Measurements from ENCODE around the gene OPA3.
"Not testable (repeated sequence)": the region's sequence is repeated elsewhere in the genome, so short reads cannot be mapped to it uniquely, and the experiment has no call there.

OPA3 gene

DNA sequence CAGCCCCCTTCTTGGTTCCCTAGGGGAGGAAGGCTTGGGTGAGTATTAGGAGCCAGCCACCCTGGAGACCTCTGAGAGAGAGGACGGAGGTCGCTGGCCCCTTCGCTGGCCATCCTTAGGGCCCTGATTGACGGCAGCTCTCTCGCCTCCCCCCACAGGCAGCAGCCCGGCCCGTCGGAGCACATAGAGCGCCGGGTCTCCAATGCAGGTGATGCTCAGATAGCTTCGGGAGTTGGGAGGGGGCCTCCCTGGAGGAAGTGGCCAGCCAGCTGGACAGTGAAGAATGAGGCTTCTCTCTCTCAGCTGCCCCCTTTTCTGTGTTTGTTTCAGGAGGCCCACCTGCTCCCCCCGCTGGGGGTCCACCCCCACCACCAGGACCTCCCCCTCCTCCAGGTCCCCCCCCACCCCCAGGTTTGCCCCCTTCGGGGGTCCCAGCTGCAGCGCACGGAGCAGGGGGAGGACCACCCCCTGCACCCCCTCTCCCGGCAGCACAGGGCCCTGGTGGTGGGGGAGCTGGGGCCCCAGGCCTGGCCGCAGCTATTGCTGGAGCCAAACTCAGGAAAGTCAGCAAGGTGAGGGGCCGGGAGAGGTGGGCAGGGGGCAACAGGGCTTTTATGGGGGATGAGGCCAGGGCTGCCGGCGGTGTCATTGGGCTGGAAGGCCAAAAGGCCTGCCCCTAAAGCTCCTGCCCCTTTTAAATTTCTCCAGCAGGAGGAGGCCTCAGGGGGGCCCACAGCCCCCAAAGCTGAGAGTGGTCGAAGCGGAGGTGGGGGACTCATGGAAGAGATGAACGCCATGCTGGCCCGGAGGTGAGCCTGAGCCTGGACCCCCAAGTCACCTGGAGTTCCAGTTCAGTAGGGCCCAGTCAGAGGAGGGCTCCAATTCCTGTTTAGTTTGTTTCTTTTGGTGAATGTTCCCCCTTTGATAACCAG, 62.3 kb downstream of the OPA3 start:
- DNase-seq (ENCODE audit: low read depth in 3 of 3), result no peak

DNA sequence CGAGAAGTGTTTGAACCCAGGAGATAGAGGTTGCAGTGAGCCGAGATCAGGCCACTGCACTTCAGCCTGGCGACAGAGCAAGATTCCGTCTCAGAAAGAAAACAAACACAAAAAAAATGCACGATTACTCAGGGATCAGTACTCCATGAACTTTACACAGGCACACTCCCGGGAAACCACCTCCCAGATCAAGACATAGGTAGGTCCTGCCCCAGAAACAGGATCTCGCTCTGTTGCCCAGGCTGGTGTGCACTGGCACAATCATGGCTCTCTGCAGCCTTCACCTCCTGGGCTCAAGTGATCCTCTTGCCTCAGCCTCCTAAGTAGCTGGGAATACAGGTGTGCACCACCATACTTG, 66.2 kb downstream of the OPA3 start:
- DNase-seq (ENCODE audit: low read depth in 3 of 3), result no peak

DNA sequence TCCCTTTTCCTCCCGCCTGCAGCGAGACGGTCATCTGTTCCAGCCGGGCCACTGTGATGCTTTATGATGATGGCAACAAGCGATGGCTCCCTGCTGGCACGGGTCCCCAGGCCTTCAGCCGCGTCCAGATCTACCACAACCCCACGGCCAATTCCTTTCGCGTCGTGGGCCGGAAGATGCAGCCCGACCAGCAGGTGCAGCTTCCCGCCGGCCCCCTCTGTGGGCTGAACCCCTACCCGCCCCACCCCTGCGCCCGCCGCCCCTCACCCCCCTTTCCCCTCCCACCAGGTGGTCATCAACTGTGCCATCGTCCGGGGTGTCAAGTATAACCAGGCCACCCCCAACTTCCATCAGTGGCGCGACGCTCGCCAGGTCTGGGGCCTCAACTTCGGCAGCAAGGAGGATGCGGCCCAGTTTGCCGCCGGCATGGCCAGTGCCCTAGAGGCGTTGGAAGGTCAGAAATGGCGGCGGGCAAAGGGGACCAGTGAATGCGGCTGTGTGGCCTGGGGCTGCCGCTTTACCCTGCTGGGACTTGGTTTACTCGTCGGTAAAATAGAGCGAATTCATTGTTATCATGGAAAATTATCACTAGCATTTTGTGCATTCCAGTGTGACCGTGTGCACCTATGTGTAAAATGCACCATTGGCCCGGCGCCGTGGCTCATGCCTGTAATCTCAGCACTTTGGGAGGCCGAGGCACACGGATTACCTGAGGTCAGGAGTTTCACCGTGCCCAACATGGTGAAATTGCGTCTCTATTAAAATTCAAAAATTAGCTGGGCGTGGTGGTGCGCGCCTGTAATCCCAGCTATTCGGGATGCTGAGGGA, 66.7 kb downstream of the OPA3 start:
- no peak for DNase-seq (ENCODE audit: low read depth in 3 of 3)

DNA sequence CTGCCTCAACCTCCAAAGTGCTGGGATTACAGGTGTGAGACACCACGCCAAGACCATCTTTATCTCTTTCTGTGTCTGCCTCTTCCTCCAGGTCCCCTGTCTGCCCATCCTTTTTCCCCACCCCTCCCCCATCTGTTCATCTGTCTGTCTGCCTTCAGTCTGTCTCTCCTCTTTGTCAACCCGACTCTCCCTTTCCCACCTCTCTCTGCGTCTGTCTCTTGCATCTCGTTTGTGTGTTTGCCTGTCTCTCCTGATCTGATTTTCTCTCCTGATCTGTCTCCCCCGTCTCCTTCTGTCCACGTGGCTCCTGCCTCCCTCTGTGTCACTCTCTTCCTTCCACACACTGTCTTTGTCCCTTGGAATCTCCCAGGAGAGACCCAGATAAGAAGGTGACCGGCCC, 67.4 kb downstream of the OPA3 start:
- no peak for DNase-seq (ENCODE audit: low read depth in 3 of 3)

DNA sequence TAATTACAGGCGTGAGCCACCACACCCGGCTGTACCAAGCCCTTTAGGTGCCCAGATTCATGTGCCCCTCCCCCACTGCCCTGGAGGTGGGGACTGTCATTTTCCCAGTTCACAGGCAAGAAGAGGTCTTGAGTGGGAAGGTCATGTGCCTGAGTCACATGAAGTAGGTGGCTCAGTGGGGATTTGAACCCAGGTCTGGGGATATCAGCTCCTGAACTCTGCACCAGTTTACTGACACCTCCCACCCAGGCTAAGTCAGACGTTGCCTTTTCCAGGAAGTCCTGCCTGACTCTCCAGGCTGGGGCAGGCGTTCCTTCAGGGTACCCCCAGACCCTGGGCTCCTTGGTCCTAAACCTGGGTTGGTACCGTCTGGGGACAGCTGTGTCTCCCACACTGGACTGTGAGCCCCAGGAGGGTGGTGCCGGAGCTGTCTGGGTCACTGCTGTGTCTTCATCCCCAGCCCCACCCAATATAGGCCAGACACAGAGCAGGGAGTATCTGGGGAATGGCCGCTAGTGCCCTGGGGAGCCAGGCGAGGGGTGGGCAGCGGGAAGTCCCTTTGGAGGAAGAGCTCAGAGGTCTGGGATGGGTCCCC, 68.7 kb downstream of the OPA3 start:
- DNase-seq (ENCODE audit: low read depth in 3 of 3), result no peak

DNA sequence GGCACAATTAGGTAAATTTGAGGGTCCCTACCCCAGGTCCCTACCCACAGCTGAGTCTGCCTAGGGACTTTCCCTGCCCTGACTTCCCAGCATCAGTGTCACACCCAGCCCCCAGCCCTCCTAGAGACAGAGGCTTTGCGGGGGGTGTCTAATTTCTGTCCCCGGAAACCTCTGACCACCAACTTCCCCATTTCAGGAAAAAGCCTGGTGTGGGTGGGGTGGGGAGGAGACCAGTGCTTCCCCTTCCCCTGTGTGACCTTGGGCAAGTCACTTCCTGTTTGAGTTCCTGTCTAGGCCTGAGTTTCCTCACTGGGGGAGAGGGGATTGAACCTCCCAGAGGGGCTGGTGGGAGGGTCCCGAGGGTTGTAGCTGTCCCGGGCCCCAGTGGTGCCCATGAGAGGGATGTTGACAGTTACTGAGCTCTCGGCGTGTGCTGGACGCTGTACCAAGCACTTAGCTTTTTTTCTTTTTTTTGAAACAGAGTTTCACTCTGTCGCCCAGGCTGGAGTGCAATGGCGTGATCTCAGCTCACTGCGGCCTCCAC, 69.4 kb downstream of the OPA3 start:
- no peak for DNase-seq (ENCODE audit: low read depth in 3 of 3)

DNA sequence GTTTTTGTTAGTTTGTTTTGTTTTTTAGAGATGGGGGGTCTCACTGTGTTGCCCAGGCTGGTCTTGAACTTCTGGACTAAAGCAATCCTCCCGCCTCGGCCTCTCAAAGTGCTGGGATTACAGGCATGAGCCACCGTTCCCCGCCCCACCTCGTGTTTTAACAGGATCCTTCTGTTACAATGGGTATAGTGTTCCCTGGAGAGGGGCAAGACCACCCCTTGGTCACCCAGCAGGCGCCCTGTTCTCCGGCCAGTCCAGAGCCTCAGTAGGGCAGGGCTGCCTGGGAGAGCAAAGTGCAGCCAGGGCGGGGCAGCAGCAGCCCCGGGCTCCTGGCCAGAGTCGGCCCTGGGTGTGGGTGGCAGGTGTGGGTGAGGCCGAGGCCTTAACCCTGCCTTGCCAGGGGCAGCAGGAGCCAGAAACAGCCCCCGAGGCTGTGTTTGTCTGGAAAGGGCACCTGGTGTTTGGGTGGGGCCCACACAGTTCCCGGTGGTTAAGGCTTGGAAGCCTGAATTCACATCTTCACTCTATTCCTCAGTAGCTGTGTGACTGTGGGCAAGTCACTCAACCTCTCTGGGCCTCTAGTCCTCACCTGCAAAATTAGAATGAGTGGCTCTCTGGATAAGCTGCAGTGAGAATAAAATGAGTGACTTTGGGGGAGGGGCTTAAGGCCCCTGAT, 70.1 kb downstream of the OPA3 start:
- DNase-seq (ENCODE audit: low read depth in 3 of 3), result no peak

DNA sequence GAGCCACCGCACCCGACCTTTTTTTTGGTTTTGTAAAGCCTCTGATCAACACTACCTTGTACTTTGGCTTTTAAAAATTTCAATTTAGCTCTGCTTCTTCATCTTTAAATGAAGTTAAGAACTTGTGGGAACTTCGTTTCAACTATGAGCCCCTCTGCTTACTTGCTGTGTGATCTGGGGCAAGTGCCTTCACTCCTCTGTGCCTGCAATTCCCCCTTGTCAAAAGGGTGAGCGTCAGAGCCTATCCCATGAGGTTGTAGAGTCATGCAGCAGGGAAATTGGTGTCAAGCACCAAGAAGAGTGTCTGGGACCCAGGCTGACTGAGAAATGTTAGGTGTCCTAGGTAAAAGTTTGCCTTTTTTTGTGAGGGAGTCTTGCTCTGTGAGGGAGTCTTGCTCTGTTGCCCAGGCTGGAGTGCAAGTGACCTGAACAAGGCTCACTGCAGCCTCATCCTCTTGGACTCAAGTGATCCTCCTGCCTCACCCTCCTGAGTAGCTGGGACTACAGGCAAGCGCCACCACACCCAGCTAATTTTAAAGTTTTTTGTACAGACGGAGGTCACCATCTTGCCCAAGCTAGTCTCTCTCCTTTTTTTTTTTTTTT, 71.6 kb downstream of the OPA3 start:
- no peak for DNase-seq (ENCODE audit: low read depth in 3 of 3)

DNA sequence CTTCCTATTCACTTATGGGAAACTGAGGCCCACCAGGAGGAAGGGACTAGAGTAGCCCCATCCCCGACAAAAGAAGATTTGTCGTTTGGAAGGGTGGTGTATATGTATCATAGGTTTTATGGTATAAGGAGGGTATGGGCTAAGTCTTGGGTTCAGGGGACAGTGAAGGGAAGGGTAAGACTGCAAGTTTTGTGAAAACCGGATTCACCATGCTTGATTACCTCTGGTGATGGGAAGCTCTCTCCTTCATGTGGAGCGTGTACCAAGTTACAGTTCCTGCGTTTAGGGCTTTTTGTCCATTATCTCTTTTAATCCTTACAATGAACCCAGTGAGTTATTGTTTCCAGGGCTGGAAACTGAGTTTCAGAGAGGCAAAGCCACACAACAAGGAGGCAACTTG, 73.5 kb downstream of the OPA3 start:
- DNase-seq (ENCODE audit: low read depth in 3 of 3), result no peak

DNA sequence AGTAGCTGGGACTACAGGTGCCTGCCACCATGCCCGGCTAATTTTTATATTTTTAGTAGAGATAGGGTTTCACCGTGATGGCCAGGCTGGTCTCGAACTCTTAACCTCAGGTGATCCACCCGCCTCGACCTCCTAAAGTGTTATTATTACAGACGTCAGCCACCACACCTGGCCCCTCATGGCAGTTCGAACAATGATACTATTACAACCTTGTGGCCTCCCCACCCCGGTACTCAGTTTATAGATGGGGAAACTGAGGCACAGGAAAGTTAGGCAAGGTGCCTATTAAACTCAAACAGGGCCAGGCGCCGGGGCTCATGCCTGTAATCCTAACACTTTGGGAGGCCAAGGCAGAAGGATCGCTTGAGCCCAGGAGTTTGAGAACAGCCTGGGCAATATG, 74.2 kb downstream of the OPA3 start:
- not testable (repeated sequence) for DNase-seq (ENCODE audit: low read depth in 3 of 3)

DNA sequence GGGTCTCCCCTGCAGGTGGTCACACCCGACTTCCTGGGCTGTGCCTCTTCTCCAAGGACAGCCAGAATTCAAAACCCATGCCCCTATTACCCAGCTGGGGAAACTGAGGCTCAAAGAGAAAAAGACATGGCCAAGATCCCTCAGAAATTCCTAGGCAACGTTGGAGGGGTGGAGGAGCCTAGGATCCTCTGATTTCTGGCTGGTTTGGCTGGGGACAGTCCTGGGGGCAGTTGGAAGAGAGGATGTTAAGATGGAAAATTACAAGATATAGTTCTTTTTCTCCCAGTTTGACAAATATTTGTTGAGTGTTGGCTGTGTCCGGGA, 74.9 kb downstream of the OPA3 start:
- DNase-seq (ENCODE audit: low read depth in 3 of 3), result no peak

DNA sequence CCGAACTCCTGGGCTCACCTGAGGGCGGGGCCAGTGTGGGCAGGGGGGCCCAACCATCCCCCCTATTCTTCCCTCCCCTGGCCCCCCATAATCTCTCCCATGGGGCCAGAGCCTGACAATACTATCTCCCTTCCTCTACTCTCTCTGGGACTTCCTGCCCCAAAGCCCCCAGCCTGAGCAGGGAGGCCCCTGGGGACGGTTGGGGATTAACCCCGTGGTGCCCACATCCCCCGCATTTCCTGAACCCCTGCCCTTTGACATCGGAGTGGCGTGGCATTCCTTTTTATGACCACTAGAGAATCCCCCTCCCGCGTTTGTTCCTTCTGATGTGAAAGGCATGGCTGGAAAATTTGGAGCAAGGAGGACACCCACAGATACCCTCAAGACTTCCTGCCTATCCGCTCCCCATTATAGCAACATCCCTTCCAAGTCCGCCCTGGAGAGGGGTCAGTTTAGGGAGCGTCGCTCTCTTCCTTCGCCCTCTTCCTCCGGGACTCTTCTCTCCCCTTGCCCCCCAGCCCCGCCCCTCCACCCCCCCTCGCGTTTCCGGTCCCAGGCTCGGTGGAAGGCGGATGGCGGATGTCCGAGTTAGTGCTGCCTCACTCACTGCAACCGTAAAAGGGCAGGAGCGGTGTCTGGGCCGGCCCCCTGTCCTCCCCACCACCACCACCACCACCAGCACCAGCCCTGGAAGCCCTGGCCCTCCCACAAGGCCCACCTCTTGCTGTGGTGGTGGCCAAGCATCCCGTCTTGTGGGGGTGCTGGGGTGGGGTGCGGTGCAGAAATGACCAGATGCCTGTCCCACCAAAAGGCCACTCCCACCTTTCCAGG, 75.5 kb downstream of the OPA3 start:
- peak in 1 of 3 experiments; percentile 46 for DNase-seq (ENCODE audit: low read depth in 3 of 3)

DNA sequence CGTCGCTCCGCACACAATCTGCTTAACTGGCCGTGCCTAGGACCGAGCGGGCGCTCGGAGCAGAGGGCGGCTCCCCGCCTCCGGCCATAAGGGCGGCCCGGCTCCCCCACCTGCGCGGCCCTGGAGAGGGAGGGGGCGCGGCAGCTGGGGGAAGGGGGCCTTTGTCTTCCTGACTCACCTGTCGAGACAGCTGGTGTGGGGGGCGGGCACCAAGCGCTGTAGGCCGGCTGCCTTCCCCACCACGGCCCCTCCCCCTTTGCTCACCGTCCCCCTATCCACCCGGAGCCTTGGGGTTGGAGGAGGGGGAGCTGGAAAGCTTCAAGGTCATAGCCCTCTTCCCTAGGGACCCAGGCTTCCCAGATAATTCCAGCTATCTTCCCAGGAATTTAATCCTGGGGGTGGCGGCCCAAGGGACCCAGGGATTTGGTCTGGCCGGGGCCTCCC, 76.2 kb downstream of the OPA3 start:
- peak in 1 of 3 experiments; percentile 57 for DNase-seq (ENCODE audit: low read depth in 3 of 3)

DNA sequence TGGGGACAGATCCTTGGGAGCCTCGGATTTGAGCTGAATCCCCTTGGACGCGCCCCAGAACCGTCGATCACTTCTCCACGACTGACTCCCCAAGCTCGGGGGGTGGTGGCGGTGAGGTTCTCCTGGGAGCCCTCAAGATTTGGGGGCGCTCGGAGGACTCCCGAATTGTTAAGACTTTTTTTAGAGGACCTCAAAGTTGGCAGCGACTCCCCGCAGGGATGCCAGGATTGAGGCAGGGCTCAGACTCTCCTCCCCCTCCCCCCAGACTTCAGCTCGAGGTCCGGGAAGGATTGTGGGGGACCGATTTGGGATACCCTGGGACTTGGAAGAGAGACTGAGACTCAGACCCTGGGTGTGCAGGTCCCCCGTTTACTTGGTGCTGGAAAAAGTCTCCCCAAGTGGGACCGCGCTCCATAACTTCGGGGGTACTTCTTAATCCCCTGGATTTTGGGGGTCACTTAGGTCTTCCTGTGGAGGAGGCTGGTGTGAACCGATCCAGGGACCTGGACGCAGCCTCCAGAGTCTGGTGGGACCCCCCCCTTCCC, 76.7 kb downstream of the OPA3 start:
- no peak for DNase-seq (ENCODE audit: low read depth in 3 of 3)

DNA sequence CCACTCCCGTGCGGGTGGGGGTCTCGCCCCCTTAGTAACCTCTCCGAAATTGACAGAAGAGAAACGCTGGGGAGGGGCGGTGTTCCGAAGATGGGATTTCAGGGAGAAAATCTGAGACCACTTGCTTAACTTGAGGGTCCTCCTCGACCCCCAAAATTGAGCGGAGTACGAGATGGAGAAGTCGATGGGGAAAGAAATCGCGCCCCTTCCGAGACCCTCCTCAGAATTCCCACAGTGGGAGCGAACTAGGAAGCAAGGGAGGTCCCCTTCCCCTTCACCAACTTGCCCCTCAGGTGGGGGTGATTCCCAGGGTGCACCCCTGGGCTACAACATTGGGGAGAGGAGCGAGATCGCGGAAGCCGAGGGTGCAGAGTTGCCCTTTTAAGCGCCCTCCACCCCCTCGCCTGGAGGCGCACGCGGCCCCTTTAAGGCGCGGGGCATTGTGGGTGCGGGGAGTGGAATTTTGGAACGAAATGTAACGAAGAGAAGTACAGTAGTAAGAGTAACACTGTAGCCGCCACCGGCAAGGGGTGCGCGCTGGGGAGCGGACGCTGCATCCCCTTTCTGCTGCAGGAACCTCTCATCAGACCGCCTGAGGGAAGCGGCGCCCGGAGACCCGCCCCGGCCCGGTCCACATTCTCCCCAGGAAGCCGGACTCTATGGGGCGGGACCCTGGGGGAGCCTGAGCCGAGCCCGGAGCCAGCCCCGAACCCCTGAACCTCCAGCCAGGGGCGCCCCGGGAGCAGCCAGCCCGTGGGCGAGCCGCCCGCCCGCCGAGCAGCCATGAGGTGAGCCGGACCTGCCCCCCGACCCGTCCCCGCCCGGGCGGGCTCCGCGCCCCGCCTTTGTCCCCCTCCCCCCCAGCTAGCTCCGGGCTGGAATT, 77.4 kb downstream of the OPA3 start, which contains the start of gene VASP:
Gene VASP (plus strand): TSS at position 491 of the 883 bp plus-strand sequence. CDS start 293 bp downstream, at position 784.
- peak; percentile 81 to 91 (median 82) for DNase-seq (ENCODE audit: low read depth in 3 of 3)

DNA sequence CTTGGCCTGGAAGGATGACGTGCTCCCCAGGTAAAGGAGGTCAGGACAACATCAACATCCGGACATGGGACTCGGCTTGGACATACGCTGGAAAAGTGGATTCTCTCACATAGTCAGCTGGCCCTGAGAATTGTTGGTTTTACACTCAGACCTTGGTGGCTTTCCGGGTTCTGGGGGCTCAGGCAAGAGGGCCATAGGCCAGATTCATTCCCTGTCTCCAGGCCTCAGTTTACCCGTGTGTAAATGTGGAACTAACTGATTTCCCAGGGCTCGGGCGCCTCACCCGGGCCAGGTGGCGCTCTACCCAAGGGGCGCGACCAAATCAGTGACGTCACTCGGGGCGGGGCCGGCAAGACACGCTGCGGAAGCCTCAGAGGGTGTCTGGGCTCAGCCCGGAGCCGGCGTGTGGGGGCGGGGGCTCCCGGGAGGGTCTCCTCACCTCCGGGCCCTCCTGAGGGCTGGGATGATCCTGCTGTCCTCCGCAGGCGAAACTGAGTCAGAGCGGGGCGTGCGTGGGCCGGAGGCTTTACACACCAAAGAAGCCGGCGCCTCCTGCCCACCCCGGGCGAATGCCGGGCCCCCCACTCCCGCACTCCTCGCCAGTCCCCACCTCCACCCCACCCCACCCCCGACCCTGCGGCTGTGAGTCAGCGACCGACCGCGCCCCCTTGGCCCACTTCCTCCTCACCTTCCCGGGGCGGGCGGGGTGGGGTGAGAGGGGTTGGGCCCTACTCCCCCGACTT, 78.2 kb downstream of the OPA3 start:
- peak; percentile 97 to 99 (median 97) for DNase-seq (ENCODE audit: low read depth in 3 of 3)

DNA sequence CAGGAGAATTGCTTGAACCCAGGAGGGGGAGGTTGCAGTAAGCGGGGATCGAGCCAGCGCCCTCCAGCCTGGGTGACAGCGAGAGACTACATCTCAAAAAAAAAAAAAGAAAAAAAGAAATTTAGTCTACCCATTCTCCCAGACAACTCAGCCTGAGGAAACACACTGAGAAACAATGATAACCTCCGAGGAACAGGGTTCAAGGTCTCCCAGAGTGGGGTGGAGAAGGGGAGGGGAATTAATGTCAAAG, 78.7 kb downstream of the OPA3 start:
- DNase-seq (ENCODE audit: low read depth in 3 of 3), result no peak

DNA sequence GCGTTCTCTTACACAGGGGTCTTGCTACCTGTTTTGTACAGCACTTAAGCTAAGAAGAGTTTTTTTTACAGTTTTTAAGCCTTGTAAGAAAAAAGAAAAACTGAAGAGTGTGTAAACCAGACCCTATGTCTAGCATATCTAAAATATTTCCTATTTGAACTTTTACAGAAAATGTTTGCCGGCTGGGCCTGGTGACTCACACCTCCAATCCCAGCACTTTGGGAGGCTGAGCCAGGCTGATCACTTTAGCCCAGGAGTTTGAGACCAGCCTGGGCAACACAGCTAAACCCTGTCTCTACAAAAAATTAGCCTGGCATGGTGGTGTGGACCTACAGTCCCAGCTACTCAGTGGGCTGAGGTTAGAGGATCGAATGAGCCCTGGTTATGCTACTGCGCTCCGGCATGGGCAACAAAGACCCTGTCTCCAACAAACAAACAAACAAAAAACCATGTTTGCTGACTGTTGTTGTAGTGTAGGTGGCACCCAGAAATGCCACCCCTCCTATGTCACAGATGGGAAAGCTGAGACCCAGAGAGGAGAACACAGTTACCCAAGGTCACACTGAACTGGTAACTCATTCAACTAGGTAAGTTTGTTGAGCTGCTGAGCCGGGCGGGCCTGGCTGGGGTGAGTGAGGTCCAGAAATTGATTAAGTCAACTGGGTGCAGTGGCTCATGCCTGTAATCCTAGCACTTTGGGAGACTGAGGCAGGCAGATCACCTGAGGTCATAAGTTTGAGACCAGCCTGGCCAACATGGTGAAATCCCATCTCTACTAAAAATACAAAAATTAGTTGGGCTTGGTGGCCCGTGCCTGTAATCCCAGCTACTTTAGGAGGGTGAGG, 79.2 kb downstream of the OPA3 start:
- DNase-seq (ENCODE audit: low read depth in 3 of 3), result no peak

Measured in stimulated activated CD4-positive, alpha-beta T cell treated with anti-CD3 and anti-CD28 coated beads, TNF-alpha, amount 100 ng/mL, for 24 hours (primary cell).